GM21423 (cell line): ENCODE data around the gene GRHL1.

Source experiments
- ATAC-seq: cut with Tn5 transposase; IDR thresholded peaks from one replicate; pipeline ENCODE4 v1.9.1; 2021; ENCODE audit warnings: mild to moderate bottlenecking, moderate library complexity; ENCODE audit not compliant: unreplicated experiment

Gene GRHL1

GRCh38 chr2:9971890-9972289, 20.4 kb downstream of the GRHL1 start:
- no peak for ATAC-seq

GRCh38 chr2:9972621-9973479, 21.4 kb downstream of the GRHL1 start:
- ATAC-seq, result no peak

GRCh38 chr2:9973690-9974089, 22.2 kb downstream of the GRHL1 start:
- ATAC-seq, result no peak

- ATAC-seq, result no peak
Measured at GRCh38 chr2:9974343-9974742, 22.9 kb downstream of the GRHL1 start.

- ATAC-seq, result no peak
Measured at GRCh38 chr2:9975328-9975727, 23.8 kb downstream of the GRHL1 start.

- ATAC-seq, result no peak
Measured at GRCh38 chr2:9975805-9976447, 24.4 kb downstream of the GRHL1 start.

- ATAC-seq, result no peak
Measured at GRCh38 chr2:9979977-9980376, 28.5 kb downstream of the GRHL1 start.

- no peak for ATAC-seq
Measured at GRCh38 chr2:9980520-9980919, 29.0 kb downstream of the GRHL1 start.

GRCh38 chr2:9981655-9982054, 30.2 kb downstream of the GRHL1 start:
- no peak for ATAC-seq

GRCh38 chr2:9982248-9982647, 30.8 kb downstream of the GRHL1 start:
- no peak for ATAC-seq

- ATAC-seq, result no peak
Measured at GRCh38 chr2:9982891-9983290, 31.4 kb downstream of the GRHL1 start.

GRCh38 chr2:9983401-9984216, 32.1 kb downstream of the GRHL1 start:
- no peak for ATAC-seq

GRCh38 chr2:9984217-9984739, 32.8 kb downstream of the GRHL1 start:
- ATAC-seq, result no peak

GRCh38 chr2:9984871-9985480, 33.5 kb downstream of the GRHL1 start:
- no peak for ATAC-seq

GRCh38 chr2:9985531-9986328, 34.2 kb downstream of the GRHL1 start:
- ATAC-seq, result no peak

- no peak for ATAC-seq
Measured at GRCh38 chr2:9988320-9988719, 36.8 kb downstream of the GRHL1 start.

- ATAC-seq, result no peak
Measured at GRCh38 chr2:9990736-9991135, 39.2 kb downstream of the GRHL1 start.

- no peak for ATAC-seq
Measured at GRCh38 chr2:9991221-9991620, 39.7 kb downstream of the GRHL1 start.

- ATAC-seq, result no peak
Measured at GRCh38 chr2:9991829-9992273, 40.4 kb downstream of the GRHL1 start.
